Heart left ventricle (tissue), 16 donors: ENCODE measurements around the gene CCDC188. TPM values are rescaled to one million over a fixed set of nuclear protein-coding genes. Genes with fewer than 3 reads are reported as not detected.

Experiments used
- ATAC-seq, 4 donors: fragments of 200-7000 bp; cut with Tn5 transposase; one replicate each; pipeline ENCODE4 v1.9.1; 2020 to 2022; ENCODE audit warnings: moderate library complexity in 4 of 4, mild to moderate bottlenecking in 3 of 4, moderate number of reproducible peaks in 1 of 4
- DNase-seq, 5 donors: peaks; one replicate each; pipeline ENCODE4 v3.0.0-alpha.2; 2020
- H3K27ac ChIP-seq, 12 donors: fragments of 200-600 bp; sonication (generic) in 4 of 12; one replicate each; pipeline versions ENCODE4 v1.5.0 to v1.8.0; 2016 to 2022; ENCODE audit warnings: mild to moderate bottlenecking in 2 of 12
- H3K27me3 ChIP-seq, 9 donors: fragments of 200-600 bp; sonication (generic) in 2 of 9; one replicate each; pipeline versions ENCODE4 v1.5.1 to v1.8.0; 2016 to 2022; ENCODE audit warnings: mild to moderate bottlenecking in 3 of 9
- H3K36me3 ChIP-seq, 9 donors: fragments of 200-600 bp; sonication (generic) in 2 of 9; one replicate each; pipeline versions ENCODE4 v1.5.0 to v1.8.0; 2018 to 2022; ENCODE audit warnings: mild to moderate bottlenecking in 2 of 9
- H3K4me1 ChIP-seq, 12 donors: fragments of 200-600 bp; sonication (generic) in 4 of 12; one replicate each; pipeline versions ENCODE4 v1.5.0 to v1.8.0; 2016 to 2022; ENCODE audit warnings: mild to moderate bottlenecking in 3 of 12
- H3K4me3 ChIP-seq, 12 donors: fragments of 200-600 bp; sonication (generic) in 4 of 12; one replicate each; pipeline versions ENCODE4 v1.5.0 to v1.8.0; 2017 to 2022; ENCODE audit warnings: mild to moderate bottlenecking in 9 of 12, moderate library complexity in 4 of 12
- H3K9me3 ChIP-seq, 12 donors: fragments of 200-600 bp; sonication (generic) in 4 of 12; one replicate each; pipeline versions ENCODE4 v1.5.0 to v1.8.0; 2016 to 2022; ENCODE audit warnings: mild to moderate bottlenecking in 1 of 12
- CTCF ChIP-seq, 12 donors: fragments of 200-600 bp; sonication (generic) in 4 of 12; IDR thresholded peaks; one replicate each; pipeline versions ENCODE4 v1.5.0 to v1.8.0; 2018 to 2022; ENCODE audit warnings: antibody characterized with exemption in 12 of 12, mild to moderate bottlenecking in 5 of 12
- POLR2A ChIP-seq, 2 donors: fragments of 450-650 bp; IDR thresholded peaks; one replicate each; pipeline ENCODE4 v1.6.1; 2017; ENCODE audit warnings: antibody characterized with exemption in 2 of 2, mild to moderate bottlenecking in 2 of 2, moderate library complexity in 2 of 2
- WGBS, 4 donors: extraction: QIAGEN DNeasy Blood & Tissue Kit in 2 of 4; methylation state at CpG; one replicate each; pipeline versions ENCODE4 v1.1.5 to v1.1.7; 2013 to 2018; 5-methylcytosine and 5-hydroxymethylcytosine counted together
- intact Hi-C, 10 donors: fragments of 100-400 bp; cut with DNase I; formaldehyde crosslinking; loops; one replicate each; pipeline versions ENCODE4 v1.11.1 to v1.14.2; 2022
- long read RNA-seq, 3 donors: library from polyadenylated mRNA; unstranded; transcript quantifications; one replicate each; pipeline ENCODE4 v2.0.0, GENCODE V29; 2020 to 2021
- polyA plus RNA-seq, 2 donors: library from polyadenylated mRNA; stranded (reverse); fragments of 200-250 nt; gene quantifications; one replicate each; pipeline ENCODE4 v1.2.3, GENCODE V29; 2013
- total RNA-seq, 9 donors: library from RNA; depleted of rRNA in 2 of 9; stranded (reverse); fragments of >200 nt in 2 of 9; fragmentation: NEBNext Ultra II Directional in 3 of 9; extraction: Animal tissue kit (Norgen Biotek cat#: 25700) in 3 of 9; gene quantifications; one replicate each; pipeline versions ENCODE4 v1.1.0 to v1.2.4, GENCODE V29; 2016 to 2023
- donor health status: ischemic (EF 13 %, LVEDD 7.1; RV severe dilation, severe dysfunction).
- donor health status: healthy with polysubstance abuse.
- donor health status: DM: no; HTN: yes; CAD: no.
- donor health status: DM: no; HTN: no; CAD: no.
- donor health status: ischemic (EF 25% LVEDD 6.9; RV normal size, moderate dysfunction).
- donor health status: ischemic (EF 25% LVEDD 5.7; RV mildly dilated, moderate dysfunction).
- donor health status: healthy.
- donor health status: DM: yes; HTN: yes; CAD: no.
- donor health status: ischemic (EF 35%, LVEDD 5.7; RV mildly dilated, moderate dysfunction).
- donor health status: nonischemic (EF 11% LVEDD 7.7; RV severe dilation, severe dysfunction).
- donor health status: DM: yes; HTN: yes; CAD: no.
- donor health status: PGD.
- donor health status: ischemic (EF 29% LVEDD 5.4; RV normal size, mild dysfunction).
- donor health status: nonischemic (EF 23%, LVEDD 6.1; RV moderate dilation, normal function).

The CCDC188 gene
- total RNA-seq: 1 to 10 TPM in 1 of 9 donors, under 1 TPM in 4, not detected in 4; 0.17 to 1.0 (median 0.46) TPM
- polyA plus RNA-seq: 1 to 10 TPM in 1 of 2 donors, under 1 TPM in 1; 0.50 to 1.0 TPM
- long read RNA-seq, donor 1: 0 reads
- long read RNA-seq, donor 2: 0 reads
- long read RNA-seq, donor 3: 0 reads

GRCh38 chr22:20150381-20151275 is at the start of gene CCDC188:
CCDC188 (minus strand) TSS chr22:20151055; CDS start chr22:20150986, 69 bp downstream.
- H3K9me3 ChIP-seq: no peaks in the 10 kb centered on the region
- WGBS, 4 donors: 79 to 85% (median 82%) methylated on average over 3 to 14 of the region's 14 CpGs
- no peak for DNase-seq
- no peak for ATAC-seq
- peaks cover 0 to 4% (median 0%) of the 10 kb centered on the region in 9 donors for H3K27me3 ChIP-seq
- intact Hi-C loops: no loop called here
- H3K4me1 ChIP-seq: peaks cover 0 to 6% (median 0%) of the 10 kb centered on the region in 12 donors
- H3K36me3 ChIP-seq: peaks cover 0 to 8% (median 0%) of the 10 kb centered on the region in 9 donors
- H3K4me3 ChIP-seq: no peak within 1 kb of the TSS
- TF ChIP-seq POLR2A (IDR thresholded peaks at IDR 0.05) (no peak), CTCF (IDR thresholded peaks at IDR 0.05) (no peak)
- no peak within 1 kb of the TSS for H3K27ac ChIP-seq

- Histone ChIP-seq H3K4me3 (no peak overlapping the region), H3K4me1 (peaks cover 0 to 24% (median 19%) of the 10 kb centered on the region in 12 donors), H3K27me3 (peaks cover 0 to 3% (median 0%) of the 10 kb centered on the region in 9 donors), H3K36me3 (no peaks in the 10 kb centered on the region), H3K9me3 (no peaks in the 10 kb centered on the region), H3K27ac (no peak overlapping the region)
- ATAC-seq (no peak), DNase-seq (no peak)
- intact Hi-C loops: loop anchor here in 2 of 10 donors (2.0 kb wide), 2 partner anchors 13 to 43 kb away; no protein-coding TSS in a partner anchor
- WGBS, 4 donors: 91 to 96% (median 94%) methylated on average over 5 of the region's 5 CpGs
- TF ChIP-seq CTCF (IDR thresholded peaks at IDR 0.05) (no peak), POLR2A (IDR thresholded peaks at IDR 0.05) (no peak)
These were observed 49.1 kb upstream of the CCDC188 start for GRCh38 chr22:20199906-20200305.

- no peak overlapping the region for H3K4me3 ChIP-seq
- no peaks in the 10 kb centered on the region for H3K36me3 ChIP-seq
- WGBS, 4 donors: 89 to 97% (median 95%) methylated on average over 1 of the region's 1 CpG
- H3K4me1 ChIP-seq: peaks cover 0 to 20% (median 14%) of the 10 kb centered on the region in 12 donors
- H3K27me3 ChIP-seq: peaks cover 0 to 3% (median 0%) of the 10 kb centered on the region in 9 donors
- H3K27ac ChIP-seq: no peak overlapping the region
- no peaks in the 10 kb centered on the region for H3K9me3 ChIP-seq
- no peak for DNase-seq
- intact Hi-C loops: no loop called here
- no peak for TF ChIP-seq POLR2A (IDR thresholded peaks at IDR 0.05)
- TF ChIP-seq CTCF (IDR thresholded peaks at IDR 0.05): no peak
- ATAC-seq: no peak
These were observed 48.6 kb upstream of the CCDC188 start for GRCh38 chr22:20199413-20199842.
